Activated CD8-positive, alpha-beta memory T cell treated with anti-CD3 and anti-CD28 coated beads for 48 hours (primary cell): ENCODE measurements around the gene HNRNPH1.
"Not testable (repeated sequence)": the region's sequence is repeated elsewhere in the genome, so short reads cannot be mapped to it uniquely, and the experiment has no call there.

Experiments
- DNase-seq, 3 experiments: peaks; one replicate each; pipeline ENCODE4 v3.0.0-alpha.2; 2020; ENCODE audit warnings: low read depth in 2 of 3, low spot score in 2 of 3

The HNRNPH1 gene

DNA sequence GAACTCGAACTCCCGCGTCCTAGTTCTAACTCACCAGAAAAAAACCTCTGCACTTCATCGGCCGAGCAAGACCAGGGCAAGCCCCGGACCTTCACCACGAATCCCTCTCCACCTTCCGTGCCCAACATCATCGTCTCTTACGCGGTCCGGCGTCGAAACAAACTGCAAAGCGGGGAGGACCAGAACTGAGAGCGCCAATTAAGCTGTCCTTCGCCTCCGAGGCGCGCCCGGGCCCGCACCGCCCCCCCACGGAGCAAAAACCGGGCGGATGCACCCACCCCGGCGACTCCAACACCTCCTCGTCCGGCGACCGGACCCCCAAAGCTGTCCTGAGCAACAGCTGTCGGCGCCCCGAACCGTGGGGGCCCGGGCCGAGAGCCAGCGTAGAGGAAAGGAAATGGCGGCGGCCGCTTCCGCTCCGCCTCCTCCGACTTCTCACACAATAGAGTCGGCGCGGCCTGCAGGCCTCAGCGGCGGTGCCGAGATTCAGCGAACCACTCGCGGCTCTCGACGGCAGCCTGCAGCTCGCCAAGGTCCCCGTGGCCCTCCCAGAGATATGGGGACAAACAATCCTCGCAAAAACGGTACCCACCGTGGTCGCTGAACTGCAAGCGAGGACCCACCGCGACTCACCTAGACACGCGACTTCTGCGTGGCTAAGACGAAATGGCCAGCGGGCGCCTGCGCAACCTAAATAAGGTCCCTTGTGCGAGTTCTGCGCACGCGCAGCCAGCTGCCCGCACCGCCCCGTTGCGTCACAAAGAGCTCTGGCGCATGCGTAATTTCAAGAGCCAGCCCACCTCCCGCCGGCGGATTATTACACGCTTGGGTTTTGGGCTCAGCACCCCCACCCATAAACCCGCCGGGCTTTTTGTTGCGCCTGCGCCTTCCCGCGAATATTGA, at the start of gene HNRNPH1:
TSS of gene HNRNPH1 (minus strand) at position 669 of the 903 bp plus-strand sequence. CDS start at position 131, 538 bp downstream.
- peak; percentile 92 to 97 (median 97) for DNase-seq

GRCh38 chr5:179668391-179668790, 44.9 kb upstream of the HNRNPH1 start:
- no peak for DNase-seq

- not testable (repeated sequence) for DNase-seq
Observed at GRCh38 chr5:179661647-179662046, 38.2 kb upstream of the HNRNPH1 start.

GRCh38 chr5:179658179-179658856, 34.8 kb upstream of the HNRNPH1 start:
- DNase-seq = not testable (repeated sequence)

DNA sequence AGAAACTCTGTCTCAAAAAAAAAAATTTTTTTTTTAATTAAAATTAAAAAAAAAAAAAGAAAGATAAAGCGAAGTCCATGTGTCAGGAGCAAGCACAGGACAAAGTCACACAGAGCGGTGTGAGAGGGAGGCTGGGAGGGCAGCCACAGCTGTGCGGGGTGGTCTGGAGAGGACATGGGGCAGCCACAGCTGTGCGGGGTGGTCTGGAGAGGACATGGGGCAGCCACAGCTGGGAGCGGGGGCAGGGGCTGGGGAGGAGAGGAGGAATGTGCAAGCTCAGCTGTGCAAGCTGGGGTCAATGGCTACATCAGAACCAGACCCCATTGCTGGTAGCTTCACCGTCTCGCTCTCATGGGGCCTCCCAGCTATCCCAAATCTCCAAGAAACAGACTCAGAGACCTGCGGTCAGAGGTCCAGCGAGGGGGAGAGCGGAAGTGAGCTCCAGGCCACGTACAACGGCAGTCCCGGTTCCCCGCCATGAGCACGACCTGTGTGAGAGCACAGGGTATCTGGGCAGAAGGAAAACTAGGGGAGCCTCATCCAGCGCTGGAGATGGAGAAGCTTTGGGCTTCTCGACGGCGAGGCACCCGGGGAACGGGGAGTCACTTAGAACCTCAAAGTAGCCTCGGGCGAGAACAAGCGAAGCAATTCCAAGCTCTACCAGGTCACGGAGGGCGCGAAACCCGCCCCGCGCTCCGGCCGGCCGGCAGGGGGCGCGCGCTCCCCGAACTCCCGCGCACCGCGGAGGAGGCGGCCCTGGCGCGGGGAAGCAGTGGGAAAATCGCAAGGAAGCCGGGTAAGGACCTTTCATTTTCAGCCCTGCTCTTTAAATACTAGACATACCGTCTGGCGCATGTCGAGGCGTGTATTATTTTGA, 34.1 kb upstream of the HNRNPH1 start:
- not testable (repeated sequence) for DNase-seq

DNA sequence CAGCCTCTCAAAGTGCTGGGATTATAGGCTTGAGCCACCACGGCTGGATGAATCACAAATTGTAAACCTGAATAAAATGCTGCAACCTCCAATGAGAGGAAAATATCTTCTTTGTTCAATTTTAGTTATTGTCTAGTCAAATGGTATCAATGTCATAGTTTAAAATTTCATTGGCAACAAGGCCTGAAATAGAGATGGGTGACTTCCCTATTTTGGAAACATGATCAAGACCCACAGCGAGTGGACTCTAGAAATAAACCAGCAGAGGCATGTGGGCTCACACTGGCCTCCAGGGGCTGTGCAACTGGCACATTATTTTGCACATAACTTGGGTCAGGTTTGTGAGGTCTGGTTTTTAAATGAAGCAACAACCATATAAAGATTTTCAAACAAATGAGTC, 29.7 kb upstream of the HNRNPH1 start:
- DNase-seq = not testable (repeated sequence)

GRCh38 chr5:179650245-179650644, 26.8 kb upstream of the HNRNPH1 start:
- DNase-seq = not testable (repeated sequence)

GRCh38 chr5:179649166-179649703, 25.8 kb upstream of the HNRNPH1 start:
- not testable (repeated sequence) for DNase-seq

- DNase-seq = no peak
Observed at GRCh38 chr5:179648410-179648809, 24.9 kb upstream of the HNRNPH1 start.

GRCh38 chr5:179644766-179645165, 21.3 kb upstream of the HNRNPH1 start:
- DNase-seq = not testable (repeated sequence)

DNA sequence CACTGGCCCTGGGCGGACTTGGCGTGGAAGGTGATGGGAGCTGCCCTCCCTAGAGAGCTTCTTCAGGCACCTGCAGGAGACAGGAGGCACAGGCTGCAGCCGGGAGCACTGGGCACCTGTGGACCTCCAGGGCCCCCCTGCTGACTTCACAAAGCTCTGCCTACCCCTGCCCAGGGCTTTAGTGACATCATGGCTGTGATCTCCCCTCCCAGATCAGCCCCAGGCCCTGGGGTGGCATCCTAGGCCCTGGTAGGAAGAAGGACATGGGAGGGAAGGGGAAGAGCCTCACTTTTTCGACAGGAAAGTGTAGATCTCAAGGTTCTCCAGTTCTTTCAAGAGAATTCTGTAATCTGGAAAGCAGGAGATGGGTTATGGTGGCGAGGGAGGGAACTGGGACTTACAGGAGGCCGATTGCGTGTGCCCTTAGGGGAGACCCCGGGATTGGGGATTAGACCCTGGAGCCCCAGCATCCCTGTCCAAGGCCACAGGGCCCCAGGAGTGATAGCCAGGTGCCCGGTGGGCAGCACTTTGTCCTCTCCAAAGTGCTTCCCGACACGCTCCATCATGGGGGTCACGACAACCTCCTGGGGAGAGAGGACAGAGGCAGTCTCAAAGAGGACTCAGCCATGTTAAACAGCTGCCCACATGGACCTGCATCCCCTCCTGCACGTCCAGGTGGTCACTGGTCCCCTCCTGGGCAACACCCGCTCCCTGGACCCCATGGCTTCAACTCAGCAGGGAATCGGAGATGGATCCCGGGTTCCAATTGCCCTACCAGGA, 19.9 kb upstream of the HNRNPH1 start:
- DNase-seq = not testable (repeated sequence)

- DNase-seq = not testable (repeated sequence)
Observed at GRCh38 chr5:179642626-179643025, 19.2 kb upstream of the HNRNPH1 start.

DNA sequence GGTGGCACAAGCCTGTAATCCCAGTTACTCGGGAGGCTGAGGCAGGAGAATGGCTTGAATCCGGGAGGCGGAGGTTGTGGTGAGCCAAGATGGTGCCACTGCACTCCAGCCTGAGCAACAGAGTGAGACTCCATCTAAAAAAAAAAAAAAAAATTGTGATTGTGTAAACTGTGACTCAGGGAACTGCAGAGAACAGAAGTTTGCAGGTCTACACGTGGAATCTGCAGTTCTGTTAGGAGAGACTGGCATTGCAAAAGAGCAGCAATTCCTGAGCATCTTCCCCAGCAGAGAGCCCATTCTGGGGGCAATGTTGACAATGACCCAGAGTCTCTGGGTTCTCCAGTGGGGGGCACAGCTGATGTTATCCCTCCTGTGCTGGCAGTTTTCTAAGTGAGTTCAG, 18.3 kb upstream of the HNRNPH1 start:
- DNase-seq = not testable (repeated sequence)

DNA sequence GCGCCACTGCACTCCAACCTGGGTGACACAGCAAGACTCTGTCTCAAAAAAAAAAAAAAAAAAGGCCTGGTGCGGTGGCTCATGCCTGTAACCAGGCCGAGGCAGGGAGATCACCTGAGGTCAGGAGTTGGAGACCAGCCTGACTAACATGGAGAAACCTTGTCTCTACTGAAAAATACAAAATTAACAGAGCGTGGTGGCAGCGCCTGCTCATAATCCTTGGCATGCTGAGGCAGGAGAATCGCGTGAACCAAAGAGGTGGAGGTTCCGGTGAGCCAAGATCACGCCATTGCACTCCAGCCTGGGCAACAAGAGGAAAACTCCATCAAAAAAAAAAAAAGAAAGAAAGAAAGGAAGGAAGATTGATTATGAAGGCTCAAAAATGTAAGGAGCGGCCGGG, 15.8 kb upstream of the HNRNPH1 start:
- DNase-seq = not testable (repeated sequence)

GRCh38 chr5:179634370-179635172, 11.1 kb upstream of the HNRNPH1 start:
- DNase-seq = not testable (repeated sequence)

- DNase-seq = not testable (repeated sequence)
Observed at GRCh38 chr5:179633501-179634369, 10.3 kb upstream of the HNRNPH1 start.

DNA sequence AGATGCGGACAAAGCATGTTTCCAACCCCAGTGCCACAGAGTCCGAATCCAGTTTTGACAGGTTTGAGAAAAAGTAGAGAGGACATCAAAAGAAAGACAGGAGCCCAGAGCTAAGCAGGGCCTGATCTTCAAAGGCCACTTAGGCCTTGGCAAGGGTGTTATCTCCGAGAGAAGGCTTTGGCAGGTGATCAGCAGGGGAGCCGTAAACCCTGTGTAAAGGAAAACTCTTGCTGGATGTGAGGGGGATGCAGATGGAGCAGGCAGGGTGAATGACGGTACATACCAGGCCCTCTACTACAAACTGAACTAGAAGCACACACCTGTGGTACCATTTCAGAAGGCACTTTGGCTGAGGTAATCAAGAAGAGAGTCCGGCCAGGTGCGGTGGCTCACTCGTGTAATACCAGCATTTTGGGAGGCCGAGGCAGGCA, 1.4 kb upstream of the HNRNPH1 start:
- no peak for DNase-seq
